Adrenal gland (tissue), 12 donors: Measurements from ENCODE around the gene SPOCK1. TPM values are rescaled to one million over a fixed set of nuclear protein-coding genes. Genes with fewer than 3 reads are reported as not detected.

Source experiments
- DNase-seq, 7 donors: peaks; one replicate each; pipeline ENCODE4 v3.0.0-alpha.2; 2019 to 2020
- H3K27ac ChIP-seq, 5 donors: fragments of 200-600 bp; sonication (generic) in 4 of 5; 1 replicate in 3 of 5; 2 replicates in 2 of 5; pipeline versions ENCODE4 v1.5.1 to v1.8.0; 2016 to 2020; ENCODE audit warnings: mild to moderate bottlenecking in 1 of 5
- H3K27me3 ChIP-seq: fragments of 200-600 bp; 2 replicates; pipeline ENCODE4 v1.8.0; 2021
- H3K36me3 ChIP-seq, 2 donors: fragments of 200-600 bp; replicated peaks in 1 of 2; 1 replicate in 1 of 2; 2 replicates in 1 of 2; pipeline versions ENCODE4 v1.5.1 to v1.8.0; 2018 to 2022
- H3K4me1 ChIP-seq, 2 donors: fragments of 200-600 bp; replicated peaks in 1 of 2; 1 replicate in 1 of 2; 2 replicates in 1 of 2; pipeline versions ENCODE4 v1.5.1 to v1.8.0; 2018 to 2021
- H3K4me3 ChIP-seq, 4 donors: fragments of 200-600 bp; sonication (generic) in 3 of 4; one replicate each; pipeline ENCODE4 v1.5.1; 2016 to 2018
- H3K9me3 ChIP-seq, 3 donors: fragments of 200-600 bp; sonication (generic) in 1 of 3; replicated peaks in 1 of 3; 1 replicate in 2 of 3; 2 replicates in 1 of 3; pipeline versions ENCODE4 v1.5.1 to v1.8.0; 2016 to 2021
- POLR2A ChIP-seq, 2 donors: fragments of 450-650 bp; IDR thresholded peaks; one replicate each; pipeline ENCODE4 v1.6.1; 2017; ENCODE audit warnings: antibody characterized with exemption in 2 of 2, mild to moderate bottlenecking in 2 of 2, moderate library complexity in 1 of 2
- WGBS, 4 donors: extraction: QIAGEN DNeasy Blood & Tissue Kit in 2 of 4; methylation state at CpG; one replicate each; pipeline versions ENCODE4 v1.1.5 to v1.1.7; 2013 to 2017; 5-methylcytosine and 5-hydroxymethylcytosine counted together
- intact Hi-C, 2 donors: fragments of 100-400 bp; cut with DNase I; formaldehyde crosslinking; loops; one replicate each; pipeline versions ENCODE4 v1.14.1 to v1.15.0; 2022 to 2023
- polyA plus RNA-seq, 3 donors: library from polyadenylated mRNA; stranded (reverse); fragments of 200-250 nt in 2 of 3; fragments of 350-450 nt in 1 of 3; fragmentation: Illumina TruSeq in 1 of 3; extraction: RNeasy Lipid Tissue Mini Kit (QIAGEN cat#74804) in 1 of 3; gene quantifications; one replicate each; pipeline ENCODE4 v1.2.3, GENCODE V29; 2013 to 2014
- total RNA-seq, 9 donors: library from RNA; depleted of rRNA in 4 of 9; stranded (reverse); fragments of >200 nt in 4 of 9; fragments of 120-200 nt in 1 of 9; fragmentation: NEBNext Ultra II Directional in 1 of 9; extraction: Animal tissue kit (Norgen Biotek cat#: 25700) in 1 of 9; gene quantifications; one replicate each; pipeline versions ENCODE4 v1.1.0 to v1.2.4, GENCODE V29; 2013 to 2023
- TF ChIP-seq, protein P1 (sequence below), 6 experiments: fragments of 450-650 bp in 4 of 6; fragments of 200-600 bp in 2 of 6; sonication (generic) in 1 of 6; IDR thresholded peaks; 1 replicate in 5 of 6; 2 replicates in 1 of 6; pipeline versions ENCODE4 v1.5.1 to v1.8.0; 2016 to 2021; ENCODE audit warnings: antibody characterized with exemption in 6 of 6, mild to moderate bottlenecking in 2 of 6, moderate library complexity in 1 of 6
- donor health status: healthy with polysubstance abuse.
- donor health status: Bipolar disorder and iron deficiency.
- donor health status: DM: yes; HTN: yes; CAD: no.
- donor health status: DM: no; HTN: no; CAD: no.
- donor health status: DM: no; HTN: no; CAD: no.
- donor health status: DM: yes; HTN: yes; CAD: no.

The SPOCK1 gene
- total and polyA plus RNA-seq, 12 donors = 5.4 to 102 (median 55.6) TPM

DNA sequence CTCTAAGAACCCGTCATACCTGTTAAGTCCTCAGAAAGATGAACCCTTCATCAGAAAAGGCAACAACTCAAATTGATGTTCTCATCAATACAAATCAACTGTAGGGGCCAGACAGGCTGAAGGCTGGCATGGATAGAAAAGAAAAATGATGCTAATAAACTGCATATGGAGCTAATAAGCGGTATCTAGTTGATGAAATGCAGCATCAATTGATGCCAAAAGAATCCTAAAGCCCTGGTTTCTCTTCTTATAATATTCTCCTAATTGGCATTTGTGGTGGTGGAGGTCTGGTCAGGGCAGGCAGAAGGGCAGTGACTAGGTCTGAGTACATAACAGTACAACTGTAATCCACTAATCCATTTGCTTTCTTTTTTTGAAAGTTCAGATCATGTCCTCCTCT is 322.5 kb downstream of the SPOCK1 start:
- Histone ChIP-seq H3K27ac (no peak overlapping the region), H3K4me1 (no peaks in the 10 kb centered on the region), H3K27me3 (no peaks in the 10 kb centered on the region), H3K36me3 (no peaks in the 10 kb centered on the region), H3K4me3 (no peak overlapping the region), H3K9me3 (no peaks in the 10 kb centered on the region)
- 70 to 96% (median 90%) methylated on average over 2 of the region's 2 CpGs for WGBS, 4 donors
- TF ChIP-seq POLR2A (IDR thresholded peaks at IDR 0.05) = no peak
- TF ChIP-seq, protein P1, sequence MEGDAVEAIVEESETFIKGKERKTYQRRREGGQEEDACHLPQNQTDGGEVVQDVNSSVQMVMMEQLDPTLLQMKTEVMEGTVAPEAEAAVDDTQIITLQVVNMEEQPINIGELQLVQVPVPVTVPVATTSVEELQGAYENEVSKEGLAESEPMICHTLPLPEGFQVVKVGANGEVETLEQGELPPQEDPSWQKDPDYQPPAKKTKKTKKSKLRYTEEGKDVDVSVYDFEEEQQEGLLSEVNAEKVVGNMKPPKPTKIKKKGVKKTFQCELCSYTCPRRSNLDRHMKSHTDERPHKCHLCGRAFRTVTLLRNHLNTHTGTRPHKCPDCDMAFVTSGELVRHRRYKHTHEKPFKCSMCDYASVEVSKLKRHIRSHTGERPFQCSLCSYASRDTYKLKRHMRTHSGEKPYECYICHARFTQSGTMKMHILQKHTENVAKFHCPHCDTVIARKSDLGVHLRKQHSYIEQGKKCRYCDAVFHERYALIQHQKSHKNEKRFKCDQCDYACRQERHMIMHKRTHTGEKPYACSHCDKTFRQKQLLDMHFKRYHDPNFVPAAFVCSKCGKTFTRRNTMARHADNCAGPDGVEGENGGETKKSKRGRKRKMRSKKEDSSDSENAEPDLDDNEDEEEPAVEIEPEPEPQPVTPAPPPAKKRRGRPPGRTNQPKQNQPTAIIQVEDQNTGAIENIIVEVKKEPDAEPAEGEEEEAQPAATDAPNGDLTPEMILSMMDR (IDR thresholded peaks at IDR 0.05) = no peak
- DNase-seq = no peak
- intact Hi-C loops = no loop called here

DNA sequence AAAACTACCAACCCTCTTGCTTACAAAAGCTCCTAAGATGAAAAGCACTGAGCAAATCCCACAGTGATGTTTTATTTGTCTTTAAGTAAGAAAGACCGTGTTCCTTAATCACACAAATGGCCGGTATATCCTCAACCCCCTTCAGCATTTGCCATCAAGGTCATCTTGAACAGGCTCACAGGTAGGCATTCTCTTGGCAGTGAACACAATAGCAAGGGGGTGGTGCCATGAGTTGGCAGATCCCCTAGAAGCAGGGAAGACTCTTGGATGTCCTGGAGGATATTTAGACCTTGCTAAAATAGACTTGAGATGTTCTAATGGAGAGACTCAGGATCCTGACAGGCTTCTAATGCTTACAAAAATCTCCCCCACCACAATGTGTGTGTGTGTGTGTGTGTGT is 323.0 kb downstream of the SPOCK1 start:
- DNase-seq = no peak
- intact Hi-C loops = no loop called here
- Histone ChIP-seq H3K27ac (no peak overlapping the region), H3K4me3 (no peak overlapping the region), H3K27me3 (no peaks in the 10 kb centered on the region), H3K4me1 (no peaks in the 10 kb centered on the region), H3K36me3 (no peaks in the 10 kb centered on the region), H3K9me3 (no peaks in the 10 kb centered on the region)
- TF ChIP-seq POLR2A (IDR thresholded peaks at IDR 0.05) = no peak
- TF ChIP-seq, protein P1 (IDR thresholded peaks at IDR 0.05) = no peak
- 76 to 82% (median 80%) methylated on average over 2 of the region's 2 CpGs for WGBS, 4 donors

DNA sequence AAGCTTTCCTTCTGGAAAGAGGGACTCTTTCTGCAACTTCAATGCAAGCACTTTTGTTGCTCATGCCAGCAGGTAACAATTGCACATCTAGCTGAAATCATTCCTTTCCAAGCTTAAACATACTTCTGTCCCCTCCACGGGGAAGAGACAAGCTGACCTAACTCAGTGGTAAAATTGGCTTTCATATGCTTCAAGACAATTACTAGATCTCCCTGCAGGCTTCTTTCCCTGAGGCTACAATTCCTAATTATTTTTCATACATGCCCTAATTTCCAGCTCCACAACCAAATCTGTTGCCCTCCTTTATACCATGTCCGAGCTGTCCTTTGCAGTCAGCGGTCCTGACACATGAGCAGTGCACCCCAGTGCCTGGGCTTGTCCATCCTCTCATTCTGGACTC is 324.9 kb downstream of the SPOCK1 start:
- H3K4me3 ChIP-seq = no peak overlapping the region
- no peaks in the 10 kb centered on the region for H3K9me3 ChIP-seq
- no peaks in the 10 kb centered on the region for H3K36me3 ChIP-seq
- H3K27ac ChIP-seq = no peak overlapping the region
- WGBS, 4 donors = 77 to 86% (median 84%) methylated on average over 3 of the region's 3 CpGs
- TF ChIP-seq, protein P1 (IDR thresholded peaks at IDR 0.05) = no peak
- no peak for TF ChIP-seq POLR2A (IDR thresholded peaks at IDR 0.05)
- intact Hi-C loops = no loop called here
- H3K4me1 ChIP-seq = no peaks in the 10 kb centered on the region
- H3K27me3 ChIP-seq = no peaks in the 10 kb centered on the region
- no peak for DNase-seq

DNA sequence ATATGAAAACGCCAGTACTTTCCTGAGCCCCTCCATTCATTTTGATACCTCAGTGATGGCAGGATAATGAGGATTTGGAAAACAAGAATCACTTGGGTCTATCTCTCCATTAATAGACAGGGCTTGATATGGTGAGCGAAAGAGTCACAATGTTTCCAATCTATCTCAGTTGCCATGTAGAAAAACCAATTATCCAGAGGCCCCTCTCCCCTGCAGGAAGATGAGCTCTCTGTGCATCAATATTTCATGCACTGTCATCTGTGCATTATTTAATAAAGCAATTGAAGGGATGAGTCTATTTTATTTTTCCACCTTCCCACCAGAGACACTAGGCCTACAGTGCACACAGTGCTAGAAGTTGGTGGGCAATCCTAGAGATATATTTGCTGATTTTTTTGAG is 326.9 kb downstream of the SPOCK1 start:
- no peak for DNase-seq
- no peaks in the 10 kb centered on the region for H3K27me3 ChIP-seq
- no peaks in the 10 kb centered on the region for H3K9me3 ChIP-seq
- H3K36me3 ChIP-seq = no peaks in the 10 kb centered on the region
- H3K27ac ChIP-seq = no peak overlapping the region
- WGBS, 4 donors = 48 to 69% (median 66%) methylated on average over 2 of the region's 2 CpGs
- TF ChIP-seq, protein P1 (IDR thresholded peaks at IDR 0.05) = no peak
- no peak for TF ChIP-seq POLR2A (IDR thresholded peaks at IDR 0.05)
- intact Hi-C loops = no loop called here
- H3K4me1 ChIP-seq = no peaks in the 10 kb centered on the region
- no peak overlapping the region for H3K4me3 ChIP-seq
